Neuronal stem cell (in vitro differentiated cells): ENCODE measurements around the gene NSMCE4A. TPM values are rescaled to one million over a fixed set of nuclear protein-coding genes. Genes with fewer than 3 reads are reported as not detected.

Experiments used
- DNase-seq: peaks from one replicate; pipeline ENCODE4 v3.0.0-alpha.2; 2013; ENCODE audit warnings: low spot score
- H2AFZ ChIP-seq: one replicate; pipeline ENCODE4 v1.6.1; 2013; ENCODE audit warnings: mild to moderate bottlenecking, low read length, inconsistent platforms
- H2AK5ac ChIP-seq: 2 replicates; pipeline ENCODE4 v1.6.1; 2013; ENCODE audit warnings: low read depth, mild to moderate bottlenecking, inconsistent platforms, low read length, moderate library complexity, mixed read lengths
- H2BK120ac ChIP-seq: 2 replicates; pipeline ENCODE4 v1.6.1; 2013; ENCODE audit warnings: low read depth, mild to moderate bottlenecking, inconsistent platforms, low read length, moderate library complexity, mixed read lengths
- H2BK12ac ChIP-seq: one replicate; pipeline ENCODE4 v1.6.1; 2013; ENCODE audit warnings: low read length, inconsistent platforms
- H2BK15ac ChIP-seq: 2 replicates; pipeline ENCODE4 v1.6.1; 2013; ENCODE audit warnings: mild to moderate bottlenecking, low read length, inconsistent platforms, mixed read lengths
- H2BK5ac ChIP-seq: one replicate; pipeline ENCODE4 v1.6.1; 2013; ENCODE audit warnings: inconsistent platforms, mild to moderate bottlenecking, low read length, moderate library complexity
- H3K14ac ChIP-seq: one replicate; pipeline ENCODE4 v1.6.1; 2013; ENCODE audit warnings: low read length, inconsistent platforms
- H3K18ac ChIP-seq: 2 replicates; pipeline ENCODE4 v1.6.1; 2013; ENCODE audit warnings: low read length, inconsistent platforms
- H3K23ac ChIP-seq: 2 replicates; pipeline ENCODE4 v1.6.1; 2013; ENCODE audit warnings: low read depth, mild to moderate bottlenecking, mixed read lengths, low read length, inconsistent platforms; ENCODE audit not compliant: poor library complexity
- H3K27ac ChIP-seq: replicated peaks from 3 replicates; pipeline ENCODE4 v1.5.1; 2013; ENCODE audit warnings: low read length, inconsistent platforms
- H3K27me3 ChIP-seq, 3 experiments: 2 replicates each; pipeline ENCODE4 v1.6.1; 2013; ENCODE audit warnings: low read length in 3 of 3, mild to moderate bottlenecking in 2 of 3, inconsistent platforms in 1 of 3, low read depth in 1 of 3, mixed read lengths in 1 of 3, moderate library complexity in 1 of 3; ENCODE audit not compliant: control insufficient read depth in 3 of 3, insufficient read depth in 3 of 3
- H3K36me3 ChIP-seq, 2 donors: replicated peaks in 1 of 2; 2 replicates each; pipeline ENCODE4 v1.6.1; 2013; ENCODE audit warnings: low read length in 2 of 2; ENCODE audit not compliant: control insufficient read depth in 2 of 2, insufficient read depth in 2 of 2
- H3K4ac ChIP-seq: 2 replicates; pipeline ENCODE4 v1.6.1; 2013; ENCODE audit warnings: inconsistent platforms, mild to moderate bottlenecking, low read length, moderate library complexity
- H3K4me1 ChIP-seq, 2 donors: 1 replicate in 1 of 2; 2 replicates in 1 of 2; pipeline ENCODE4 v1.6.1; 2013; ENCODE audit warnings: low read length in 2 of 2, low read depth in 1 of 2; ENCODE audit not compliant: control insufficient read depth in 2 of 2, insufficient read depth in 1 of 2
- H3K4me2 ChIP-seq: one replicate; pipeline ENCODE4 v1.6.1; 2013; ENCODE audit warnings: mild to moderate bottlenecking, low read length, inconsistent platforms; ENCODE audit not compliant: insufficient read depth, poor library complexity, severe bottlenecking
- H3K4me3 ChIP-seq, 2 donors: 2 replicates each; pipeline ENCODE4 v1.5.1; 2013; ENCODE audit warnings: low read length in 2 of 2, mild to moderate bottlenecking in 2 of 2, inconsistent platforms in 1 of 2, moderate library complexity in 1 of 2
- H3K79me1 ChIP-seq: one replicate; pipeline ENCODE4 v1.6.1; 2013; ENCODE audit warnings: low read depth, mild to moderate bottlenecking, inconsistent platforms, low read length, moderate library complexity
- H3K9ac ChIP-seq: one replicate; pipeline ENCODE4 v1.6.1; 2013; ENCODE audit warnings: mild to moderate bottlenecking, low read depth, low read length, inconsistent platforms; ENCODE audit not compliant: poor library complexity
- H3K9me3 ChIP-seq, 2 donors: replicated peaks in 1 of 2; 2 replicates each; pipeline versions ENCODE3 to v1.6.1; 2013; ENCODE audit warnings: low read length in 2 of 2, mild to moderate bottlenecking in 2 of 2, inconsistent platforms in 1 of 2, low read depth in 1 of 2, mixed read lengths in 1 of 2, moderate library complexity in 1 of 2; ENCODE audit not compliant: control insufficient read depth in 2 of 2, insufficient read depth in 1 of 2
- H4K8ac ChIP-seq: one replicate; pipeline ENCODE4 v1.6.1; 2013; ENCODE audit warnings: low read depth, mild to moderate bottlenecking, inconsistent platforms, low read length, moderate library complexity
- H4K91ac ChIP-seq: one replicate; pipeline ENCODE4 v1.6.1; 2013; ENCODE audit warnings: low read length, low read depth, mild to moderate bottlenecking, inconsistent platforms; ENCODE audit not compliant: poor library complexity
- WGBS, 2 donors: extraction: QIAGEN DNeasy Blood & Tissue Kit; methylation state at CpG; one replicate each; pipeline ENCODE4 v1.1.7; 2013; ENCODE audit warnings: missing lambda C conversion rate in 2 of 2, mixed read lengths in 1 of 2; ENCODE audit not compliant: insufficient read length in 2 of 2, insufficient replicate concordance in 1 of 2; ENCODE audit errors: extremely low coverage in 2 of 2; 5-methylcytosine and 5-hydroxymethylcytosine counted together
- small RNA-seq: library from polyadenylated mRNA; stranded (forward); fragments of <200 nt; extraction: miRNeasy Mini kit (QIAGEN cat#:217004); gene quantifications from one replicate; pipeline ENCODE3, GENCODE V24; 2013; ENCODE audit not compliant: insufficient read depth

Gene NSMCE4A

DNA sequence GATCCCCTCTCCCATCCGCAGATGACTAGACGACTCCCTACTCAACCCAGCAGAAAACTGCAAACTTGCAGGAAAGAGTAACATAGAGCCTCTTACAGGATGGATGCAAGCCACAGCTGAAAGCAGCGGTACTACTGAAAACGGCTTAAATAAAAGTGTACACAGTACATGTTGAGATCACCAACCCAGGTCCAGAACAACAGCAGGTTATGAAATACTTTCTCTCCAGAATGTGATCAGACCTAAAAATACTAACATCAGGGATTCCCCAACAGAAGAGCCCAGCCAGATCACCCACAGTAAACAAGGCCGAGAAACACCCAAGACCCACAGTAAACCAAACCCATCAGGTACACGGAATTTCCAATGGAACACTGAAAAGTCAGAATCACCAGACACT lies 60.4 kb downstream of the NSMCE4A start:
- H3K36me3 ChIP-seq = peaks cover 7 to 72% of the 10 kb centered on the region in 2 donors
- no peak for DNase-seq
- H3K4me2 ChIP-seq = no peak overlapping the region
- H4K91ac ChIP-seq = no peak overlapping the region
- WGBS, 2 donors = no CpG with 5 or more reads among the region's 6 CpGs
- H2AFZ ChIP-seq = no peak overlapping the region
- no peak overlapping the region for H2BK12ac ChIP-seq
- H3K23ac ChIP-seq = no peak overlapping the region
- H3K79me1 ChIP-seq = peaks cover 2% of the 10 kb centered on the region
- H2BK120ac ChIP-seq = no peak overlapping the region
- no peak overlapping the region for H3K4ac ChIP-seq
- H3K27ac ChIP-seq = no peak overlapping the region
- no peaks in the 10 kb centered on the region for H3K27me3 ChIP-seq
- no peak overlapping the region for H3K18ac ChIP-seq
- H3K9me3 ChIP-seq = peaks cover 0 to 8% of the 10 kb centered on the region in 2 donors
- no peak overlapping the region for H2AK5ac ChIP-seq
- no peak overlapping the region for H2BK15ac ChIP-seq
- no peak overlapping the region for H3K4me3 ChIP-seq
- H4K8ac ChIP-seq = no peak overlapping the region
- no peaks in the 10 kb centered on the region for H3K4me1 ChIP-seq
- H2BK5ac ChIP-seq = no peak overlapping the region
- H3K14ac ChIP-seq = no peak overlapping the region
- H3K9ac ChIP-seq = no peak overlapping the region

DNA sequence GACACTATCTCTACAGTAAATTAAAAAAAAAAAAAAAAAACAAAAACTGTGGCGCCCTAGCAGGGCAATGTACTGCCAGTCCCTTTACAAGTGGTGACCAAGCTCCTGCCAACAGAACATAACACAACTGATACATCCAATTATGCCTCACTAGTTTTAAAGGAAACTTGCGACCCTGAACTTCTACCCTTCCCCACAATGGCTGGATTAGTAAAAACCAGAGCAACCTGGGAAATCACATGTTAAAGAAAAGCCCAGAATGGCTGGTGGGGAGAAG lies 63.7 kb downstream of the NSMCE4A start:
- no peaks in the 10 kb centered on the region for H3K4me1 ChIP-seq
- no peak overlapping the region for H3K23ac ChIP-seq
- no peak overlapping the region for H2BK120ac ChIP-seq
- no peak overlapping the region for H4K91ac ChIP-seq
- H3K4me2 ChIP-seq = no peak overlapping the region
- H3K9ac ChIP-seq = no peak overlapping the region
- H3K18ac ChIP-seq = no peak overlapping the region
- H3K27me3 ChIP-seq = no peaks in the 10 kb centered on the region
- H2AK5ac ChIP-seq = no peak overlapping the region
- peaks cover 6 to 78% of the 10 kb centered on the region in 2 donors for H3K36me3 ChIP-seq
- no peak overlapping the region for H2BK5ac ChIP-seq
- no peaks in the 10 kb centered on the region for H3K79me1 ChIP-seq
- no peak overlapping the region for H3K4me3 ChIP-seq
- no peak overlapping the region for H3K4ac ChIP-seq
- no peak overlapping the region for H2AFZ ChIP-seq
- no peak overlapping the region for H3K14ac ChIP-seq
- no peak overlapping the region for H2BK12ac ChIP-seq
- no peak for DNase-seq
- no peak overlapping the region for H3K27ac ChIP-seq
- WGBS, 2 donors = no CpG with 5 or more reads among the region's 2 CpGs
- no peak overlapping the region for H4K8ac ChIP-seq
- H2BK15ac ChIP-seq = no peak overlapping the region
- H3K9me3 ChIP-seq = peaks cover 0 to 4% of the 10 kb centered on the region in 2 donors

- no CpG with 5 or more reads among the region's 5 CpGs for WGBS, 2 donors
These were observed 64.2 kb downstream of the NSMCE4A start for GRCh38 chr10:121910673-121911420.

More at GRCh38 chr10:121910673-121911420, 64.2 kb downstream of the NSMCE4A start:
- no peak for DNase-seq
- H3K14ac ChIP-seq = no peak overlapping the region
- H3K18ac ChIP-seq = no peak overlapping the region
- H2AK5ac ChIP-seq = no peak overlapping the region
- H2BK5ac ChIP-seq = no peak overlapping the region
- no peak overlapping the region for H4K8ac ChIP-seq
- H3K9ac ChIP-seq = no peak overlapping the region
- no peak overlapping the region for H3K4me3 ChIP-seq
- H2BK120ac ChIP-seq = no peak overlapping the region
- no peaks in the 10 kb centered on the region for H3K27me3 ChIP-seq
- no peak overlapping the region for H4K91ac ChIP-seq
- H2BK15ac ChIP-seq = no peak overlapping the region
- H3K23ac ChIP-seq = no peak overlapping the region
- peaks cover 0 to 4% of the 10 kb centered on the region in 2 donors for H3K9me3 ChIP-seq
- no peak overlapping the region for H3K4ac ChIP-seq
- H3K36me3 ChIP-seq = peaks cover 6 to 80% of the 10 kb centered on the region in 2 donors
- H2BK12ac ChIP-seq = no peak overlapping the region
- H3K4me2 ChIP-seq = no peak overlapping the region
- no peak overlapping the region for H3K27ac ChIP-seq
- H2AFZ ChIP-seq = no peak overlapping the region
- no peaks in the 10 kb centered on the region for H3K79me1 ChIP-seq
- H3K4me1 ChIP-seq = no peaks in the 10 kb centered on the region

Small RNA genes lying within 50 kb of the gene (small RNA-seq; reads per million reads assigned to genes)
- not detected for gene RF02219
